WTC11 (cell line): Measurements from ENCODE around the gene BRINP1. TPM values are rescaled to one million over a fixed set of nuclear protein-coding genes. Genes with fewer than 3 reads are reported as not detected.

Experiments used
- ATAC-seq: fragments of 200-7000 bp; cut with Tn5 transposase; 2 replicates; pipeline ENCODE4 v1.10.0; 2021; ENCODE audit warnings: mild to moderate bottlenecking, moderate library complexity
- CTCF ChIA-PET: fragments of 300-600 bp; sonication (Branson Sonifier 250); formaldehyde crosslinking; loops from one replicate; lab custom pipeline; 2021; ENCODE audit warnings: antibody characterized with exemption; lab: Charles Lee
- POLR2A ChIA-PET: fragments of 350-600 bp; sonication (Branson Sonifier 250); formaldehyde crosslinking; loops from one replicate; lab custom pipeline; 2021; ENCODE audit warnings: antibody characterized with exemption; lab: Charles Lee
- DNase-seq: peaks from one replicate; pipeline ENCODE4 v3.0.0; 2021; ENCODE audit warnings: low spot score
- H3K27ac Mint-ChIP-seq: 2 replicates; pipeline ENCODE4 v1.8.0; 2021; ENCODE audit warnings: mixed read lengths
- H3K27me3 Mint-ChIP-seq: 2 replicates; pipeline ENCODE4 v1.8.0; 2021; ENCODE audit warnings: low read depth, mild to moderate bottlenecking, moderate library complexity, mixed read lengths
- H3K36me3 Mint-ChIP-seq: 2 replicates; pipeline ENCODE4 v1.8.0; 2021; ENCODE audit warnings: mixed read lengths
- H3K4me1 Mint-ChIP-seq: 2 replicates; pipeline ENCODE4 v1.8.0; 2022; ENCODE audit warnings: mixed read lengths
- H3K4me3 Mint-ChIP-seq: 2 replicates; pipeline ENCODE4 v1.8.0; 2021; ENCODE audit warnings: mild to moderate bottlenecking, moderate library complexity, mixed read lengths
- H3K9me3 Mint-ChIP-seq: 2 replicates; pipeline ENCODE4 v1.8.0; 2021; ENCODE audit warnings: mixed read lengths
- CREM ChIP-seq: sonication (generic); formaldehyde crosslinking; IDR thresholded peaks from 2 replicates; pipeline ENCODE4 v1.8.1; 2022; ENCODE audit warnings: mild to moderate bottlenecking, missing genetic modification reagents, moderate library complexity
- EMX1 ChIP-seq: fragments of 250-450 bp; sonication (Bioruptor Pico); IDR thresholded peaks from 2 replicates; pipeline ENCODE4 v1.8.0; 2021; ENCODE audit warnings: mild to moderate bottlenecking
- ETV6 ChIP-seq: sonication (generic); formaldehyde crosslinking; IDR thresholded peaks from 2 replicates; pipeline ENCODE4 v1.8.1; 2022; ENCODE audit warnings: mild to moderate bottlenecking, missing genetic modification reagents
- FOXJ3 ChIP-seq: sonication (generic); formaldehyde crosslinking; IDR thresholded peaks from 2 replicates; pipeline ENCODE4 v1.9.0; 2021; ENCODE audit warnings: missing genetic modification reagents, mild to moderate bottlenecking, borderline replicate concordance
- FOXP1 ChIP-seq: sonication (generic); formaldehyde crosslinking; IDR thresholded peaks from 2 replicates; pipeline ENCODE4 v1.8.0; 2022; ENCODE audit warnings: missing genetic modification reagents, mild to moderate bottlenecking, moderate library complexity, borderline replicate concordance
- KAT7 ChIP-seq: sonication (generic); formaldehyde crosslinking; IDR thresholded peaks from 2 replicates; pipeline ENCODE4 v1.8.1; 2023; ENCODE audit warnings: missing genetic modification reagents, mild to moderate bottlenecking, borderline replicate concordance
- RELA ChIP-seq: sonication (generic); formaldehyde crosslinking; IDR thresholded peaks from 2 replicates; pipeline ENCODE4 v1.8.1; 2022; ENCODE audit warnings: missing genetic modification reagents, mild to moderate bottlenecking, borderline replicate concordance
- SMAD4 ChIP-seq: sonication (generic); formaldehyde crosslinking; IDR thresholded peaks from 2 replicates; pipeline ENCODE4 v1.8.0; 2022; ENCODE audit warnings: mild to moderate bottlenecking, missing genetic modification reagents
- SOX15 ChIP-seq: fragments of 250-450 bp; sonication (Bioruptor Pico); IDR thresholded peaks from 2 replicates; pipeline ENCODE4 v1.9.0; 2021; ENCODE audit warnings: mild to moderate bottlenecking
- TEAD1 ChIP-seq: sonication (generic); formaldehyde crosslinking; IDR thresholded peaks from 2 replicates; pipeline ENCODE4 v1.8.0; 2022; ENCODE audit warnings: mild to moderate bottlenecking, missing genetic modification reagents
- TP53 ChIP-seq: sonication (generic); formaldehyde crosslinking; IDR thresholded peaks from 2 replicates; pipeline ENCODE4 v1.8.1; 2023; ENCODE audit warnings: mild to moderate bottlenecking, missing genetic modification reagents
- ZNF416 ChIP-seq: fragments of 250-450 bp; sonication (Bioruptor Pico); IDR thresholded peaks from 2 replicates; pipeline ENCODE4 v1.9.0; 2021; ENCODE audit warnings: mild to moderate bottlenecking, inconsistent platforms
- total RNA-seq: library from RNA; stranded (reverse); gene quantifications from 3 replicates; pipeline ENCODE4 v1.2.3, GENCODE V29; 2021
- TF ChIP-seq, protein P1 (sequence below): sonication (generic); formaldehyde crosslinking; IDR thresholded peaks from 2 replicates; pipeline ENCODE4 v1.8.0; 2022; ENCODE audit warnings: mild to moderate bottlenecking, missing genetic modification reagents
- TF ChIP-seq, protein P2 (sequence below): sonication (generic); formaldehyde crosslinking; IDR thresholded peaks from 2 replicates; pipeline ENCODE4 v1.8.1; 2023; ENCODE audit warnings: mild to moderate bottlenecking, missing genetic modification reagents
- TF ChIP-seq, protein P3 (sequence below): sonication (generic); formaldehyde crosslinking; IDR thresholded peaks from 2 replicates; pipeline ENCODE4 v1.8.1; 2023; ENCODE audit warnings: mild to moderate bottlenecking, missing genetic modification reagents, borderline replicate concordance
- TF ChIP-seq, protein P4 (sequence below): fragments of 250-450 bp; sonication (Bioruptor Pico); IDR thresholded peaks from 2 replicates; pipeline ENCODE4 v1.8.0; 2021; ENCODE audit warnings: mild to moderate bottlenecking
- TF ChIP-seq, protein P5 (sequence below): sonication (generic); formaldehyde crosslinking; conservative IDR thresholded peaks from 2 replicates; pipeline ENCODE4 v1.8.1; 2022; ENCODE audit warnings: mild to moderate bottlenecking, missing genetic modification reagents
- TF ChIP-seq, protein P6 (sequence below): sonication (generic); formaldehyde crosslinking; IDR thresholded peaks from 2 replicates; pipeline ENCODE4 v1.8.0; 2023; ENCODE audit warnings: mild to moderate bottlenecking, missing genetic modification reagents
- TF ChIP-seq, protein P7 (sequence below): fragments of 250-450 bp; sonication (Bioruptor Pico); IDR thresholded peaks from 2 replicates; pipeline ENCODE4 v1.9.0; 2021; ENCODE audit warnings: moderate library complexity, mild to moderate bottlenecking, inconsistent platforms, borderline replicate concordance

Gene BRINP1
- total RNA-seq, 1 experiment from 2014 or later = 19.5 TPM

DNA sequence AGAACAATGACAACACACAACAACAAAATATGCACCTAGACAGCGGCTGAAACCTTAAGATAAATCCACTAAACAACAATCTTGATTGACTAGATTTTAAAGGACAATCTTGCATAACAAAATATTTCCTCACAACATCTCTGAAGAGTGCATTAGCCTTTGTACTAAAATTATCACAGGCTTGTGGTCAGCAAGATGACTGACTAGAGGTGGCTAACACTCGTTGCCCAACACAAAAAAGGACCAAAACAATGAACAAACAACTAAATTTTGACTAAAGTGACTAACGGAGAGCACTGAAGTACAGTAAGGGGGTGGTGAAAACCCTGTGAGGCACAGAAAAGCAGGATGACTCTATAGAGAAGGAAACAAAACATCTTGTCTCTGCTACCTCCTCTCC, 183.9 kb downstream of the BRINP1 start:
- Mint-ChIP-seq H3K4me3 (no peak overlapping the region), H3K27ac (no peak overlapping the region; the same call in 1 of the 2 replicates), H3K36me3 (no peaks in the 10 kb centered on the region; the same call in 1 of the 2 replicates), H3K4me1 (peaks cover 25% of the 10 kb centered on the region), H3K27me3 (no peaks in the 10 kb centered on the region), H3K9me3 (peaks cover 4% of the 10 kb centered on the region; the same call in 1 of the 2 replicates)
- TF ChIP-seq, protein P1, sequence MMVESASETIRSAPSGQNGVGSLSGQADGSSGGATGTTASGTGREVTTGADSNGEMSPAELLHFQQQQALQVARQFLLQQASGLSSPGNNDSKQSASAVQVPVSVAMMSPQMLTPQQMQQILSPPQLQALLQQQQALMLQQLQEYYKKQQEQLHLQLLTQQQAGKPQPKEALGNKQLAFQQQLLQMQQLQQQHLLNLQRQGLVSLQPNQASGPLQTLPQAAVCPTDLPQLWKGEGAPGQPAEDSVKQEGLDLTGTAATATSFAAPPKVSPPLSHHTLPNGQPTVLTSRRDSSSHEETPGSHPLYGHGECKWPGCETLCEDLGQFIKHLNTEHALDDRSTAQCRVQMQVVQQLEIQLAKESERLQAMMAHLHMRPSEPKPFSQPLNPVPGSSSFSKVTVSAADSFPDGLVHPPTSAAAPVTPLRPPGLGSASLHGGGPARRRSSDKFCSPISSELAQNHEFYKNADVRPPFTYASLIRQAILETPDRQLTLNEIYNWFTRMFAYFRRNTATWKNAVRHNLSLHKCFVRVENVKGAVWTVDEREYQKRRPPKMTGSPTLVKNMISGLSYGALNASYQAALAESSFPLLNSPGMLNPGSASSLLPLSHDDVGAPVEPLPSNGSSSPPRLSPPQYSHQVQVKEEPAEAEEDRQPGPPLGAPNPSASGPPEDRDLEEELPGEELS (CRISPR knock-in tag) = no peak
- TF ChIP-seq FOXJ3 (CRISPR knock-in tag) = no peak
- TF ChIP-seq, protein P2, sequence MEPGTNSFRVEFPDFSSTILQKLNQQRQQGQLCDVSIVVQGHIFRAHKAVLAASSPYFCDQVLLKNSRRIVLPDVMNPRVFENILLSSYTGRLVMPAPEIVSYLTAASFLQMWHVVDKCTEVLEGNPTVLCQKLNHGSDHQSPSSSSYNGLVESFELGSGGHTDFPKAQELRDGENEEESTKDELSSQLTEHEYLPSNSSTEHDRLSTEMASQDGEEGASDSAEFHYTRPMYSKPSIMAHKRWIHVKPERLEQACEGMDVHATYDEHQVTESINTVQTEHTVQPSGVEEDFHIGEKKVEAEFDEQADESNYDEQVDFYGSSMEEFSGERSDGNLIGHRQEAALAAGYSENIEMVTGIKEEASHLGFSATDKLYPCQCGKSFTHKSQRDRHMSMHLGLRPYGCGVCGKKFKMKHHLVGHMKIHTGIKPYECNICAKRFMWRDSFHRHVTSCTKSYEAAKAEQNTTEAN = no peak
- no peak for TF ChIP-seq TEAD1 (CRISPR knock-in tag)
- TF ChIP-seq RELA (CRISPR knock-in tag) = no peak
- no peak for TF ChIP-seq CREM (CRISPR knock-in tag)
- TF ChIP-seq, protein P3, sequence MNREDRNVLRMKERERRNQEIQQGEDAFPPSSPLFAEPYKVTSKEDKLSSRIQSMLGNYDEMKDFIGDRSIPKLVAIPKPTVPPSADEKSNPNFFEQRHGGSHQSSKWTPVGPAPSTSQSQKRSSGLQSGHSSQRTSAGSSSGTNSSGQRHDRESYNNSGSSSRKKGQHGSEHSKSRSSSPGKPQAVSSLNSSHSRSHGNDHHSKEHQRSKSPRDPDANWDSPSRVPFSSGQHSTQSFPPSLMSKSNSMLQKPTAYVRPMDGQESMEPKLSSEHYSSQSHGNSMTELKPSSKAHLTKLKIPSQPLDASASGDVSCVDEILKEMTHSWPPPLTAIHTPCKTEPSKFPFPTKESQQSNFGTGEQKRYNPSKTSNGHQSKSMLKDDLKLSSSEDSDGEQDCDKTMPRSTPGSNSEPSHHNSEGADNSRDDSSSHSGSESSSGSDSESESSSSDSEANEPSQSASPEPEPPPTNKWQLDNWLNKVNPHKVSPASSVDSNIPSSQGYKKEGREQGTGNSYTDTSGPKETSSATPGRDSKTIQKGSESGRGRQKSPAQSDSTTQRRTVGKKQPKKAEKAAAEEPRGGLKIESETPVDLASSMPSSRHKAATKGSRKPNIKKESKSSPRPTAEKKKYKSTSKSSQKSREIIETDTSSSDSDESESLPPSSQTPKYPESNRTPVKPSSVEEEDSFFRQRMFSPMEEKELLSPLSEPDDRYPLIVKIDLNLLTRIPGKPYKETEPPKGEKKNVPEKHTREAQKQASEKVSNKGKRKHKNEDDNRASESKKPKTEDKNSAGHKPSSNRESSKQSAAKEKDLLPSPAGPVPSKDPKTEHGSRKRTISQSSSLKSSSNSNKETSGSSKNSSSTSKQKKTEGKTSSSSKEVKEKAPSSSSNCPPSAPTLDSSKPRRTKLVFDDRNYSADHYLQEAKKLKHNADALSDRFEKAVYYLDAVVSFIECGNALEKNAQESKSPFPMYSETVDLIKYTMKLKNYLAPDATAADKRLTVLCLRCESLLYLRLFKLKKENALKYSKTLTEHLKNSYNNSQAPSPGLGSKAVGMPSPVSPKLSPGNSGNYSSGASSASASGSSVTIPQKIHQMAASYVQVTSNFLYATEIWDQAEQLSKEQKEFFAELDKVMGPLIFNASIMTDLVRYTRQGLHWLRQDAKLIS = no peak
- TF ChIP-seq EMX1 = no peak
- TF ChIP-seq KAT7 (CRISPR knock-in tag) = no peak
- TF ChIP-seq SOX15 (CRISPR knock-in tag) = no peak
- no peak for TF ChIP-seq FOXP1
- TF ChIP-seq, protein P4, sequence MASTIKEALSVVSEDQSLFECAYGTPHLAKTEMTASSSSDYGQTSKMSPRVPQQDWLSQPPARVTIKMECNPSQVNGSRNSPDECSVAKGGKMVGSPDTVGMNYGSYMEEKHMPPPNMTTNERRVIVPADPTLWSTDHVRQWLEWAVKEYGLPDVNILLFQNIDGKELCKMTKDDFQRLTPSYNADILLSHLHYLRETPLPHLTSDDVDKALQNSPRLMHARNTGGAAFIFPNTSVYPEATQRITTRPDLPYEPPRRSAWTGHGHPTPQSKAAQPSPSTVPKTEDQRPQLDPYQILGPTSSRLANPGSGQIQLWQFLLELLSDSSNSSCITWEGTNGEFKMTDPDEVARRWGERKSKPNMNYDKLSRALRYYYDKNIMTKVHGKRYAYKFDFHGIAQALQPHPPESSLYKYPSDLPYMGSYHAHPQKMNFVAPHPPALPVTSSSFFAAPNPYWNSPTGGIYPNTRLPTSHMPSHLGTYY (CRISPR knock-in tag) = no peak
- TF ChIP-seq, protein P5, sequence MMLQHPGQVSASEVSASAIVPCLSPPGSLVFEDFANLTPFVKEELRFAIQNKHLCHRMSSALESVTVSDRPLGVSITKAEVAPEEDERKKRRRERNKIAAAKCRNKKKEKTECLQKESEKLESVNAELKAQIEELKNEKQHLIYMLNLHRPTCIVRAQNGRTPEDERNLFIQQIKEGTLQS (CRISPR knock-in tag) = no peak
- no peak for TF ChIP-seq ETV6 (CRISPR knock-in tag)
- TF ChIP-seq SMAD4 (CRISPR knock-in tag) = no peak
- TF ChIP-seq, protein P6, sequence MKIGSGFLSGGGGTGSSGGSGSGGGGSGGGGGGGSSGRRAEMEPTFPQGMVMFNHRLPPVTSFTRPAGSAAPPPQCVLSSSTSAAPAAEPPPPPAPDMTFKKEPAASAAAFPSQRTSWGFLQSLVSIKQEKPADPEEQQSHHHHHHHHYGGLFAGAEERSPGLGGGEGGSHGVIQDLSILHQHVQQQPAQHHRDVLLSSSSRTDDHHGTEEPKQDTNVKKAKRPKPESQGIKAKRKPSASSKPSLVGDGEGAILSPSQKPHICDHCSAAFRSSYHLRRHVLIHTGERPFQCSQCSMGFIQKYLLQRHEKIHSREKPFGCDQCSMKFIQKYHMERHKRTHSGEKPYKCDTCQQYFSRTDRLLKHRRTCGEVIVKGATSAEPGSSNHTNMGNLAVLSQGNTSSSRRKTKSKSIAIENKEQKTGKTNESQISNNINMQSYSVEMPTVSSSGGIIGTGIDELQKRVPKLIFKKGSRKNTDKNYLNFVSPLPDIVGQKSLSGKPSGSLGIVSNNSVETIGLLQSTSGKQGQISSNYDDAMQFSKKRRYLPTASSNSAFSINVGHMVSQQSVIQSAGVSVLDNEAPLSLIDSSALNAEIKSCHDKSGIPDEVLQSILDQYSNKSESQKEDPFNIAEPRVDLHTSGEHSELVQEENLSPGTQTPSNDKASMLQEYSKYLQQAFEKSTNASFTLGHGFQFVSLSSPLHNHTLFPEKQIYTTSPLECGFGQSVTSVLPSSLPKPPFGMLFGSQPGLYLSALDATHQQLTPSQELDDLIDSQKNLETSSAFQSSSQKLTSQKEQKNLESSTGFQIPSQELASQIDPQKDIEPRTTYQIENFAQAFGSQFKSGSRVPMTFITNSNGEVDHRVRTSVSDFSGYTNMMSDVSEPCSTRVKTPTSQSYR (CRISPR knock-in tag) = no peak
- TF ChIP-seq, protein P7, sequence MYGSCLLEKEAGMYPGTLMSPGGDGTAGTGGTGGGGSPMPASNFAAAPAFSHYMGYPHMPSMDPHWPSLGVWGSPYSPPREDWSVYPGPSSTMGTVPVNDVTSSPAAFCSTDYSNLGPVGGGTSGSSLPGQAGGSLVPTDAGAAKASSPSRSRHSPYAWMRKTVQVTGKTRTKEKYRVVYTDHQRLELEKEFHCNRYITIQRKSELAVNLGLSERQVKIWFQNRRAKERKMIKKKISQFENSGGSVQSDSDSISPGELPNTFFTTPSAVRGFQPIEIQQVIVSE = no peak
- TF ChIP-seq ZNF416 (CRISPR knock-in tag) = no peak
- TF ChIP-seq TP53 = no peak
- ChIA-PET CTCF (no interaction called here), POLR2A (no interaction called here)
- ATAC-seq = no peak
- no peak for DNase-seq
